Measurements from ENCODE around the gene DPF3. TPM values are rescaled to one million over a fixed set of nuclear protein-coding genes. Genes with fewer than 3 reads are reported as not detected.

Gene DPF3
- total RNA-seq, 1 experiment from 2014 or later: not detected

- H3K27me3 ChIP-seq (ENCODE audit: control insufficient read depth, insufficient read depth, low read length): no peaks in the 10 kb centered on the region
- no peaks in the 10 kb centered on the region for H3K36me3 ChIP-seq (ENCODE audit: control insufficient read depth, insufficient read depth, low read length)
- intact Hi-C loops (cut with micrococcal nuclease; ENCODE audit: unreplicated experiment) (no loop called here), in situ Hi-C loops (cut with HindIII; ENCODE audit: low pct_unique_long_range_greater_than_20kb, low sequenced_read_pairs) (no loop called here)
- no peak overlapping the region for H3K4me3 ChIP-seq (ENCODE audit: low read depth in 2 of 2, low read length in 2 of 2)
- H3K4me1 ChIP-seq (ENCODE audit: control insufficient read depth, insufficient read depth, low read length): no peaks in the 10 kb centered on the region
- ATAC-seq: no peak; the same call in 1 of the 2 replicates
- H3K27ac ChIP-seq (ENCODE audit: low read length): no peak overlapping the region
- no peaks in the 10 kb centered on the region for H3K9me3 ChIP-seq (ENCODE audit: control insufficient read depth, insufficient read depth, low read depth, low read length)
- TF ChIP-seq REST (IDR thresholded peaks at IDR 0.05; ENCODE audit: insufficient read depth in 1 of 2, low read depth in 2 of 2, low read length in 1 of 2) (no peak), TCF7L2 (IDR thresholded peaks at IDR 0.05; ENCODE audit: low read depth, low read length) (no peak), POLR2AphosphoS5 (IDR thresholded peaks at IDR 0.05; ENCODE audit: low read depth, low read length) (no peak), SIN3A (IDR thresholded peaks at IDR 0.05; ENCODE audit: borderline replicate concordance, insufficient read depth, low read depth, low read length) (no peak)
- TF ChIP-seq, protein P1, sequence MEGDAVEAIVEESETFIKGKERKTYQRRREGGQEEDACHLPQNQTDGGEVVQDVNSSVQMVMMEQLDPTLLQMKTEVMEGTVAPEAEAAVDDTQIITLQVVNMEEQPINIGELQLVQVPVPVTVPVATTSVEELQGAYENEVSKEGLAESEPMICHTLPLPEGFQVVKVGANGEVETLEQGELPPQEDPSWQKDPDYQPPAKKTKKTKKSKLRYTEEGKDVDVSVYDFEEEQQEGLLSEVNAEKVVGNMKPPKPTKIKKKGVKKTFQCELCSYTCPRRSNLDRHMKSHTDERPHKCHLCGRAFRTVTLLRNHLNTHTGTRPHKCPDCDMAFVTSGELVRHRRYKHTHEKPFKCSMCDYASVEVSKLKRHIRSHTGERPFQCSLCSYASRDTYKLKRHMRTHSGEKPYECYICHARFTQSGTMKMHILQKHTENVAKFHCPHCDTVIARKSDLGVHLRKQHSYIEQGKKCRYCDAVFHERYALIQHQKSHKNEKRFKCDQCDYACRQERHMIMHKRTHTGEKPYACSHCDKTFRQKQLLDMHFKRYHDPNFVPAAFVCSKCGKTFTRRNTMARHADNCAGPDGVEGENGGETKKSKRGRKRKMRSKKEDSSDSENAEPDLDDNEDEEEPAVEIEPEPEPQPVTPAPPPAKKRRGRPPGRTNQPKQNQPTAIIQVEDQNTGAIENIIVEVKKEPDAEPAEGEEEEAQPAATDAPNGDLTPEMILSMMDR (IDR thresholded peaks at IDR 0.05): no peak
- no peak for DNase-seq (ENCODE audit: low read depth, low spot score)
- BruUV-seq (replicated peaks): no TSS peak
- ChIA-PET CTCF (no interaction called here), POLR2A (no interaction called here)
Observed at GRCh38 chr14:72812292-72812851, 81.5 kb downstream of the DPF3 start.

GRCh38 chr14:72810201-72810600 lies 83.7 kb downstream of the DPF3 start:
- no peaks in the 10 kb centered on the region for H3K9me3 ChIP-seq (ENCODE audit: control insufficient read depth, insufficient read depth, low read depth, low read length)
- no peaks in the 10 kb centered on the region for H3K36me3 ChIP-seq (ENCODE audit: control insufficient read depth, insufficient read depth, low read length)
- no peak for ATAC-seq
- POLR2A ChIA-PET: no interaction called here
- no peaks in the 10 kb centered on the region for H3K27me3 ChIP-seq (ENCODE audit: control insufficient read depth, insufficient read depth, low read length)
- no peak overlapping the region for H3K4me3 ChIP-seq (ENCODE audit: low read depth in 2 of 2, low read length in 2 of 2)
- H3K27ac ChIP-seq (ENCODE audit: low read length): no peak overlapping the region
- DNase-seq (ENCODE audit: low read depth, low spot score): no peak
- intact Hi-C loops (cut with micrococcal nuclease; ENCODE audit: unreplicated experiment): no loop called here
- in situ Hi-C loops (cut with HindIII; ENCODE audit: low pct_unique_long_range_greater_than_20kb, low sequenced_read_pairs): no loop called here
- no peaks in the 10 kb centered on the region for H3K4me1 ChIP-seq (ENCODE audit: control insufficient read depth, insufficient read depth, low read length)
- no TSS peak for BruUV-seq (replicated peaks)
- CTCF ChIA-PET: no interaction called here
- no peak for TF ChIP-seq REST (IDR thresholded peaks at IDR 0.05; ENCODE audit: insufficient read depth in 1 of 2, low read depth in 2 of 2, low read length in 1 of 2)
- no peak for TF ChIP-seq SIN3A (IDR thresholded peaks at IDR 0.05; ENCODE audit: borderline replicate concordance, insufficient read depth, low read depth, low read length)
- TF ChIP-seq POLR2AphosphoS5 (IDR thresholded peaks at IDR 0.05; ENCODE audit: low read depth, low read length): no peak
- no peak for TF ChIP-seq TCF7L2 (IDR thresholded peaks at IDR 0.05; ENCODE audit: low read depth, low read length)
- TF ChIP-seq, protein P1 (IDR thresholded peaks at IDR 0.05): no peak
